Smooth muscle cell (in vitro differentiated cells): ENCODE measurements around the gene VPS18. TPM values are rescaled to one million over a fixed set of nuclear protein-coding genes. Genes with fewer than 3 reads are reported as not detected.

Experiments
- DNase-seq: peaks from one replicate; lab custom pipeline; 2025; ENCODE audit not compliant: unreplicated experiment; lab: John Stamatoyannopoulos, UW
- H2AFZ ChIP-seq: fragments of 200-600 bp; sonication (generic); 2 replicates; pipeline ENCODE4 v1.6.0; 2016; ENCODE audit warnings: antibody characterized with exemption, low read depth, mild to moderate bottlenecking
- H3F3A ChIP-seq: fragments of 200-600 bp; sonication (generic); 2 replicates; pipeline ENCODE4 v1.6.0; 2017; ENCODE audit warnings: antibody characterized with exemption, low read depth
- H3K27ac ChIP-seq: fragments of 200-600 bp; sonication (generic); 2 replicates; pipeline ENCODE4 v1.5.1; 2016; ENCODE audit warnings: low read depth, mild to moderate bottlenecking
- H3K27me3 ChIP-seq: fragments of 200-600 bp; sonication (generic); 2 replicates; pipeline ENCODE4 v1.6.1; 2016; ENCODE audit warnings: low read depth, mild to moderate bottlenecking
- H3K36me3 ChIP-seq: fragments of 200-600 bp; sonication (generic); 2 replicates; pipeline ENCODE4 v1.5.1; 2016; ENCODE audit warnings: low read depth
- H3K4me1 ChIP-seq: fragments of 200-600 bp; sonication (generic); 2 replicates; pipeline ENCODE4 v1.5.1; 2016; ENCODE audit warnings: low read depth
- H3K4me2 ChIP-seq: fragments of 200-600 bp; sonication (generic); 2 replicates; pipeline ENCODE4 v1.6.0; 2016; ENCODE audit warnings: mild to moderate bottlenecking
- H3K4me3 ChIP-seq: fragments of 200-600 bp; sonication (generic); 2 replicates; pipeline ENCODE4 v1.5.1; 2016; ENCODE audit warnings: mild to moderate bottlenecking
- H3K79me2 ChIP-seq: fragments of 200-600 bp; sonication (generic); 2 replicates; pipeline ENCODE4 v1.6.0; 2016; ENCODE audit warnings: low read depth, mild to moderate bottlenecking
- H3K9ac ChIP-seq: fragments of 200-600 bp; sonication (generic); 2 replicates; pipeline ENCODE4 v1.6.0; 2016; ENCODE audit warnings: low read depth
- H3K9me3 ChIP-seq: fragments of 200-600 bp; sonication (generic); replicated peaks from 2 replicates; pipeline ENCODE4 v1.5.1; 2016; ENCODE audit warnings: low read depth
- H4K20me1 ChIP-seq: fragments of 200-600 bp; sonication (generic); 2 replicates; pipeline ENCODE4 v1.6.0; 2016; ENCODE audit warnings: low read depth
- CTCF ChIP-seq: fragments of 200-600 bp; sonication (generic); IDR thresholded peaks from 2 replicates; pipeline ENCODE4 v1.5.1; 2017; ENCODE audit warnings: borderline replicate concordance, mild to moderate bottlenecking, antibody characterized with exemption; ENCODE audit not compliant: insufficient read depth, poor library complexity, severe bottlenecking
- WGBS: methylation state at CpG from one replicate; pipeline ENCODE4 v1.1.7; 2016; ENCODE audit warnings: low lambda C conversion rate; 5-methylcytosine and 5-hydroxymethylcytosine counted together
- polyA plus RNA-seq: library from polyadenylated mRNA; unstranded; fragments of >200 nt; fragmentation: Nextera tagmentation; extraction: Ambion mirVana; gene quantifications from 2 replicates; pipeline ENCODE4 v1.2.1, GENCODE V29; 2016
- total RNA-seq: library from RNA; depleted of rRNA; stranded (reverse); fragments of >200 nt; gene quantifications from 2 replicates; pipeline ENCODE4 v1.2.3, GENCODE V29; 2014

The VPS18 gene
- total and polyA plus RNA-seq, 2 experiments from 2014 or later: 14.2 to 17.2 TPM

DNA sequence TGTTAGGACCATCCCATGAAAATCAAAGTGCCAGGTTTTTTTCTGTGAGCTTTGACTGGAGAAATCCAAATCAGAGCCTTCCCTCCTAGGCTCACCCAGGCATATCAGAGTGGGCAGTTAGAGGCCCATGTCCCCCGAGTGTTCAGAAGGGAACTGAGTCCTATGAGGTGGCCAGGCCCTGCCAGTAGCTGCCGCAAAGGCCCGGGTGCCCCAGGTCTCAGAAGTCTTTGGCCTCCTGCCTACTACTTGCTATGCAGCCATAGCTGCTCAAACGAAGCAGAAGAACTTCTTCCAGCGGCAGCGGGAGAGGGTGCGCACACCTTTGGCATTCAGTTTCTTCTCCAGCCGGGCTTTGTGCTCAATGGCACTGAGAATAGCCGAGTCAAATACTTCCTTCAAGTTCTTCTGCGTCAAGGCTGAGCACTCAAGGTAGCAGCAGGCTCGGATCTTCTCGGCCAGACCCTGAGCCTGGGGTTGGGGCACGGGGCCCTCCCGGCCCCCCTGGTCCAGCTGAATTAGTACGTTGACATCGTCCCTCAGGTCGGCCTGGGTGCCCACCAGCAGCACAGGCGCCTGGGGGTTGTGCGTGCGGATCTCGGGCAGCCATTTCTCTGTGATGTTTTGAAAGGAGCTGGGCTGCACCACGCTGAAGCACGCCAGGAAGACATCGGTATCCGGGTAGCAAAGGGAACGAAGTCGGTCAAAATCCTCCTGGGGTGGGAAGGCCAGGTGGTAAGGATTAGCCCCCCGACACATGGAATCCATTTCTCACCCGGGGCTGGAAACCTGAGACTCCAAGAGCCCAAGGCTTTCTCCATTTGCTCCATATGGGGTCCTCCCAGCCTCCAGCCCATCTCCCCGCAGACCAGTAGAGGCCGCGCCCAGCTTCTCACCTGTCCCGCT is 21.2 kb upstream of the VPS18 start:
- Histone ChIP-seq H3K4me1 (no peaks in the 10 kb centered on the region), H3K9ac (no peak overlapping the region), H2AFZ (no peak overlapping the region), H3K4me2 (peak overlapping the region; percentile 98), H3K9me3 (no peaks in the 10 kb centered on the region), H3K4me3 (peak overlapping the region; percentile 75), H3K79me2 (no peaks in the 10 kb centered on the region), H3K27ac (peak overlapping the region; percentile 90), H3K27me3 (peaks cover 21% of the 10 kb centered on the region), H3K36me3 (no peaks in the 10 kb centered on the region), H3F3A (no peaks in the 10 kb centered on the region), H4K20me1 (no peaks in the 10 kb centered on the region)
- no peak for DNase-seq
- 73% methylated on average over 33 of the region's 33 CpGs for WGBS
- TF ChIP-seq CTCF: no peak

- 1% methylated on average over 48 of the region's 74 CpGs for WGBS
- H3K36me3 ChIP-seq: no peaks in the 10 kb centered on the region
- H3K9ac ChIP-seq: no peak within 1 kb of the TSS
- H3K4me3 ChIP-seq: peak within 1 kb of the TSS; percentile 75
- no peak within 1 kb of the TSS for H3K27ac ChIP-seq
- H3K4me1 ChIP-seq: no peaks in the 10 kb centered on the region
- DNase-seq: peak; percentile 15
- H2AFZ ChIP-seq: peak within 1 kb of the TSS; percentile 71
- no peaks in the 10 kb centered on the region for H4K20me1 ChIP-seq
- peak within 1 kb of the TSS; percentile 98 for H3K4me2 ChIP-seq
- no peak for TF ChIP-seq CTCF
- peaks cover 21% of the 10 kb centered on the region for H3K27me3 ChIP-seq
- no peaks in the 10 kb centered on the region for H3K9me3 ChIP-seq
- no peaks in the 10 kb centered on the region for H3F3A ChIP-seq
- no peaks in the 10 kb centered on the region for H3K79me2 ChIP-seq
These were observed 20.3 kb upstream of the VPS18 start, which contains the start of gene RHOV for GRCh38 chr15:40873694-40874561. Gene RHOV (minus strand): TSS chr15:40874234. CDS start chr15:40874139, 95 bp downstream.

DNA sequence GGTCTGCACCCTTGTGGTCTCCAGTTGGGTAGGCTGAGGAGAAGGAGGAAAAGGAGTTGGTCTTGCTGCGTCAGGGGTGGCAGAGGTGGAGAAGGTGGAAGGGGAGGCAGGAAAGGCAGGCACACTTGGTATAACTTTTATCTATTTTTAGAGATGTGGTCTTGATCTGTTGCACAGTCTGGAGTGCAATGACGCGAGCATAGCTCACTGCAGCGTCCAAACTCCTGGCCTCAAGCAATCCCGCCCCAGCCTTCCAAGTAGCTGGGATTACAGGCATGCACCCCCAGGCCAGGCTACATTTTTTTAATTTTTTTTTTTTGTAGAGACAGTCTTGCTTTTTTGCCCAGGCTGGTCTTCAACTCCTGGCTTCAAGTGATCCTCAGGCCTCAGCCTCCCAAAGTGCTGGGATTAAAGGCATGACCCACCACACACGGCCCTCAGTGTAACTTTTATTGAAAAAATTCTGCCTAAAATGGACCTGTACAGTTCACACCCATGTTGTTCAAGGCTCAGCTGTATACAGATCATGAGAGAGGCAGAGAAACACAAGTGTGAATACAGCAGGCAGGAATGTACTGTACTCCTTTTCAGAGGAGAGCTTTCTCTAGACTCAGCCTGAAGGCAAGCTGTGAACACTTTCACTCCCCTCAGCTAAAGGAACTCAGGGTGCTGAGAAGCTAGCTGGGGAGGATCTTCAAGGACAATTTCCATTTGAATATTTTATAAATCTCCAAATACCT is 18.1 kb upstream of the VPS18 start:
- no peaks in the 10 kb centered on the region for H3K4me1 ChIP-seq
- WGBS: 72% methylated on average over 6 of the region's 6 CpGs
- no peaks in the 10 kb centered on the region for H3K36me3 ChIP-seq
- no peaks in the 10 kb centered on the region for H4K20me1 ChIP-seq
- H3K9me3 ChIP-seq: no peaks in the 10 kb centered on the region
- no peaks in the 10 kb centered on the region for H3F3A ChIP-seq
- H3K27me3 ChIP-seq: peaks cover 21% of the 10 kb centered on the region
- H3K4me2 ChIP-seq: no peak overlapping the region
- DNase-seq: no peak
- H2AFZ ChIP-seq: no peak overlapping the region
- no peaks in the 10 kb centered on the region for H3K79me2 ChIP-seq
- no peak overlapping the region for H3K4me3 ChIP-seq
- H3K27ac ChIP-seq: peak overlapping the region; percentile 40
- TF ChIP-seq CTCF: no peak
- H3K9ac ChIP-seq: no peak overlapping the region
